ENCODE measurements around the gene LPCAT3.

LPCAT3 gene

GRCh38 chr12:6944381-6945186, 73.7 kb downstream of the LPCAT3 start (continued):
- TF ChIP-seq HOXA7 (CRISPR knock-in tag; IDR thresholded peaks at IDR 0.05; ENCODE audit: borderline replicate concordance) (no peak), ZNF530 (tag by site-specific recombination; IDR thresholded peaks at IDR 0.05; ENCODE audit: low read depth) (no peak), ZBTB21 (tag by site-specific recombination; IDR thresholded peaks at IDR 0.05) (no peak), ZNF473 (tag by site-specific recombination; IDR thresholded peaks at IDR 0.05) (no peak), ZNF335 (tag by site-specific recombination; conservative IDR thresholded peaks at IDR 0.05) (peak; percentile 95), ZFHX2 (tag by site-specific recombination; conservative IDR thresholded peaks at IDR 0.05) (peak; percentile 45), ZNF426 (tag by site-specific recombination; IDR thresholded peaks at IDR 0.05) (no peak), ZNF423 (tag by site-specific recombination; IDR thresholded peaks at IDR 0.05) (0 out of 2 replicates have a peak, but pooled peaks have one; percentile 33), ZNF341 (tag by site-specific recombination; IDR thresholded peaks at IDR 0.05; ENCODE audit: low read depth) (no peak; the same call in 1 of the 2 replicates), ZNF544 (tag by site-specific recombination; IDR thresholded peaks at IDR 0.05) (no peak), ZNF37A (tag by site-specific recombination; IDR thresholded peaks at IDR 0.05) (no peak), GLI2 (tag by site-specific recombination; IDR thresholded peaks at IDR 0.05; ENCODE audit: borderline replicate concordance, low read depth) (no peak), ZNF677 (tag by site-specific recombination; IDR thresholded peaks at IDR 0.05) (no peak), ZFP37 (tag by site-specific recombination; IDR thresholded peaks at IDR 0.05) (peak; percentile 92), ZBTB11 (tag by site-specific recombination; conservative IDR thresholded peaks at IDR 0.05; ENCODE audit: low read depth) (peak; percentile 63), TRIM28 (IDR thresholded peaks at IDR 0.05; ENCODE audit: borderline replicate concordance, low read length) (peak; percentile 64; the same call in 1 of the 2 replicates), ZNF133 (tag by site-specific recombination; IDR thresholded peaks at IDR 0.05) (no peak), SCRT2 (tag by site-specific recombination; IDR thresholded peaks at IDR 0.05) (no peak; the same call in 1 of the 2 replicates), ZNF350 (tag by site-specific recombination; IDR thresholded peaks at IDR 0.05) (no peak), ZBTB17 (tag by site-specific recombination; IDR thresholded peaks at IDR 0.05) (peak; percentile 91), ZNF391 (tag by site-specific recombination; IDR thresholded peaks at IDR 0.05; ENCODE audit: borderline replicate concordance, low read depth) (no peak), ZNF2 (tag by site-specific recombination; IDR thresholded peaks at IDR 0.05) (peak; percentile 78; the same call in 1 of the 2 replicates), INSM2 (tag by site-specific recombination; IDR thresholded peaks at IDR 0.05) (peak; percentile 58; the same call in 1 of the 2 replicates), ZBTB7A (tag by site-specific recombination; IDR thresholded peaks at IDR 0.05; ENCODE audit: low read depth) (peak; percentile 84; the same call in 1 of the 2 replicates), ZNF513 (tag by site-specific recombination; IDR thresholded peaks at IDR 0.05) (no peak), HOXD13 (CRISPR knock-in tag; IDR thresholded peaks at IDR 0.05; ENCODE audit: borderline replicate concordance) (no peak), ZNF580 (tag by site-specific recombination; IDR thresholded peaks at IDR 0.05) (no peak; the same call in 1 of the 2 replicates), ZNF239 (tag by site-specific recombination; IDR thresholded peaks at IDR 0.05) (no peak), ZNF692 (tag by site-specific recombination; IDR thresholded peaks at IDR 0.05) (peak; percentile 97)

All from HEK293 (cell line).